ENCODE measurements around the gene ASF1A.

Gene ASF1A

DNA sequence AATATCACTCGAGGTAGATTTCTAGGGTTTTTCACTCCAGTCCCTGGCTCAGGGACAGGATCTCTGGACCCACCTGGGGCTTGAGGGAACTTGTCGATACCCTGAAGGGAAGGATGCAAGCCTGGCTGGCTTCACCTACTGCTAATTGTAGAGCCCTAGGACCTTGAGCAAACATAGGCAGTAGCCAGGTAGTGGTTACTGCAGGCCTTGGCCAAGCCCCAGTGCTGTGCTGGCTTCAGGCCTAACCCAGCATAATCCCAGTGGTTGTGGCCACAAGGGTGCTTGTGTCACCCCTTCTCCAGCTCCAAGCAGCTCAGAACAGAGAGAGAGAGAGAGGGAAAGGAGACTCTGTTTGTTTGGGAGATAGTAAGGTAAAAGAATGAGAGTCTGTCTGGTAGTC, 46.8 kb downstream of the ASF1A start:
- no peak for DNase-seq (ENCODE audit: low read depth)
- no peak overlapping the region for H3K4me3 ChIP-seq (ENCODE audit: control insufficient read depth, low read depth, low read length)
- TF ChIP-seq, protein P1, sequence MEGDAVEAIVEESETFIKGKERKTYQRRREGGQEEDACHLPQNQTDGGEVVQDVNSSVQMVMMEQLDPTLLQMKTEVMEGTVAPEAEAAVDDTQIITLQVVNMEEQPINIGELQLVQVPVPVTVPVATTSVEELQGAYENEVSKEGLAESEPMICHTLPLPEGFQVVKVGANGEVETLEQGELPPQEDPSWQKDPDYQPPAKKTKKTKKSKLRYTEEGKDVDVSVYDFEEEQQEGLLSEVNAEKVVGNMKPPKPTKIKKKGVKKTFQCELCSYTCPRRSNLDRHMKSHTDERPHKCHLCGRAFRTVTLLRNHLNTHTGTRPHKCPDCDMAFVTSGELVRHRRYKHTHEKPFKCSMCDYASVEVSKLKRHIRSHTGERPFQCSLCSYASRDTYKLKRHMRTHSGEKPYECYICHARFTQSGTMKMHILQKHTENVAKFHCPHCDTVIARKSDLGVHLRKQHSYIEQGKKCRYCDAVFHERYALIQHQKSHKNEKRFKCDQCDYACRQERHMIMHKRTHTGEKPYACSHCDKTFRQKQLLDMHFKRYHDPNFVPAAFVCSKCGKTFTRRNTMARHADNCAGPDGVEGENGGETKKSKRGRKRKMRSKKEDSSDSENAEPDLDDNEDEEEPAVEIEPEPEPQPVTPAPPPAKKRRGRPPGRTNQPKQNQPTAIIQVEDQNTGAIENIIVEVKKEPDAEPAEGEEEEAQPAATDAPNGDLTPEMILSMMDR (IDR thresholded peaks at IDR 0.05; ENCODE audit: control insufficient read depth, insufficient read depth, low read depth, low read length, missing control alignments) = no peak

DNA sequence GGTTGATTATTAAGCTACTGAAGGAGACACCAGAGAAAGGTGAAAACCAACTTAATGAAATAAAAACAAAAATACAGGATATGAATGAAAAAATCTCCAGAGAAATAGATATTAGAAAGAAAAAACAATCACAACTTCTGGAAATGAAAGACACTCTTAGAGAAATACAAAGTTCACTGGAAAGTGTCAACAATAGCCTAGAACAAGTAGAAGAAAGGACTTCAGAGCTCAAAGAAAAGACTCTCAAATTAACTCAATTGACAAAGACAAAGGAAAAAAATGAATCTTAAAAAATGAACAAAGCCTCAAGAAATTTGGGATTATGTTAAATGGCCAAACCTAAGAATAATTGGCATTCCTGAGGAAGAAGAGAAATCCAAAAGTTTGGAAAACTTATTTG, 51.3 kb downstream of the ASF1A start:
- no peak for DNase-seq (ENCODE audit: low read depth)
- TF ChIP-seq, protein P1 (IDR thresholded peaks at IDR 0.05; ENCODE audit: control insufficient read depth, insufficient read depth, low read depth, low read length, missing control alignments) = no peak

DNA sequence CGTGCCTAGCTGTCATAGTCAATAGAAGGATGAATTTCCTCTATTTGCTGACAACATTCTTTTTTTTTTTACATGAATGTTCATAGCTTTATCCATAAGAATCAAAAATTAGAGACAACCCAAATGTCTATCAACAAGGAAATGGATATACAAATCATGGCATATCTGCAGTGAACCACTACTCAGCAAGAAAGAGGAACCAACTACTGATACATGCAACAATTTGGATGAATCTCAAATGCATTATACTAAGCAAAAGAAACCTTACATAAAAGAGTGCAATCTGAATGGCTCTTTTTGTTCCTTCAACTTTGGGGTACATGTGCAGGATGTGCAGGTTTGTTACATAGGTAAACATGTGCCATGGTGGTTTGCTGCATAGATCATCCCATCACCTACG, 58.7 kb downstream of the ASF1A start:
- no peak overlapping the region for H3K4me3 ChIP-seq (ENCODE audit: control insufficient read depth, low read depth, low read length)
- DNase-seq (ENCODE audit: low read depth) = no peak
- TF ChIP-seq, protein P1 (IDR thresholded peaks at IDR 0.05; ENCODE audit: control insufficient read depth, insufficient read depth, low read depth, low read length, missing control alignments) = no peak

More for the DNA sequence above, 51.3 kb downstream of the ASF1A start:
- H3K4me3 ChIP-seq (ENCODE audit: control insufficient read depth, low read depth, low read length) = no peak overlapping the region

DNA sequence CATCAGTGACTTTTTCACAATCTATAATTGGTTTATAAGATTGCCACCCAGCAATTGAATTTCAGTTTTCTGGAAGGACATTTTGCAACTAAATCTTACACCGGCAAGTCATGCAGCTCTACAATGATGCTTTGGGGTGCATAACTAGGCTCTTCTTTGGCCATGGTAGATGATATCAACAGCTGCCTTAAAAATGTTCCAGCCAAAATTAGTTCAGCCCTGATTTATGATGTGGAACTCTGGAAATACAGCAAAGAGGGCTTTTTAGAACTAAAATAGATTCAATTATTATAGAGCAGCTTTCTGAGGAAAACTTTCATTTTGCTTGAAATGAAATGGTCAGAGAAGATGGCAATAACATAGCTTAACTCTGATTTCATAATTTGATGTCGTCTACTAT, 59.4 kb downstream of the ASF1A start:
- DNase-seq (ENCODE audit: low read depth) = no peak
- H3K4me3 ChIP-seq (ENCODE audit: control insufficient read depth, low read depth, low read length) = no peak overlapping the region
- TF ChIP-seq, protein P1 (IDR thresholded peaks at IDR 0.05; ENCODE audit: control insufficient read depth, insufficient read depth, low read depth, low read length, missing control alignments) = no peak

Measured in AG09309 (cell line).